ENCODE results near the gene SHMT1.

Gene SHMT1

GRCh38 chr17:18280766-18281371, 82.5 kb downstream of the SHMT1 start:
- DNase-seq = no peak

- DNase-seq = no peak
These were observed 83.1 kb downstream of the SHMT1 start for GRCh38 chr17:18280249-18280648.

GRCh38 chr17:18278867-18279266, 84.5 kb downstream of the SHMT1 start:
- no peak for DNase-seq

Data from DMS 273 treated with DMSO at 0.1 percent for 48 hours (cell line).